Measurements from ENCODE around the gene CCDC85B.

DNA sequence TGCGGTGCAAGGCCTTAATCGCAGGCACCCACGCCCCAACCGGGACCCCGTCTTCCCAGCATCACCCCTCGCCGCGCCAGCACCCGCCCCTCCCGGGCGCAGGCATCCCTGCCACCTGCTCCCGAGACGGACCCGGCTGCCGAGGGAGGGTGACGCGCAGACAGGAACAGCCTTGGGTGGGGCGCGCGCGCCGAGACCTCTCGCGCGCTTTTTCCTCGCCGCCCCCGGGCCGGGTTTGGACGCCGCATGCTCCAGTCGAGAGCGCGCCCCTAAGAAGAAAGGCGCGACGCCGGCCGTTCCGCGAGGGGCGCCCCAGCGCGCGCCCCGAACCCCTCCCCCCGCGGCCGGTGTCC is 33.0 kb upstream of the CCDC85B start:
- TF ChIP-seq, protein P1, sequence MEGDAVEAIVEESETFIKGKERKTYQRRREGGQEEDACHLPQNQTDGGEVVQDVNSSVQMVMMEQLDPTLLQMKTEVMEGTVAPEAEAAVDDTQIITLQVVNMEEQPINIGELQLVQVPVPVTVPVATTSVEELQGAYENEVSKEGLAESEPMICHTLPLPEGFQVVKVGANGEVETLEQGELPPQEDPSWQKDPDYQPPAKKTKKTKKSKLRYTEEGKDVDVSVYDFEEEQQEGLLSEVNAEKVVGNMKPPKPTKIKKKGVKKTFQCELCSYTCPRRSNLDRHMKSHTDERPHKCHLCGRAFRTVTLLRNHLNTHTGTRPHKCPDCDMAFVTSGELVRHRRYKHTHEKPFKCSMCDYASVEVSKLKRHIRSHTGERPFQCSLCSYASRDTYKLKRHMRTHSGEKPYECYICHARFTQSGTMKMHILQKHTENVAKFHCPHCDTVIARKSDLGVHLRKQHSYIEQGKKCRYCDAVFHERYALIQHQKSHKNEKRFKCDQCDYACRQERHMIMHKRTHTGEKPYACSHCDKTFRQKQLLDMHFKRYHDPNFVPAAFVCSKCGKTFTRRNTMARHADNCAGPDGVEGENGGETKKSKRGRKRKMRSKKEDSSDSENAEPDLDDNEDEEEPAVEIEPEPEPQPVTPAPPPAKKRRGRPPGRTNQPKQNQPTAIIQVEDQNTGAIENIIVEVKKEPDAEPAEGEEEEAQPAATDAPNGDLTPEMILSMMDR (IDR thresholded peaks at IDR 0.05), result peak in 1 of 6 experiments; percentile 0
- no peak for TF ChIP-seq POLR2A (IDR thresholded peaks at IDR 0.05)

Measured in adrenal gland (tissue), 5 donors.